B cell (primary cell): ENCODE data around the gene MAP2K5.
A peak's percentile ranks its signal among the peaks of the same experiment; 100 is the strongest.

ENCODE experiments used
- CTCF ChIP-seq: fragments of 200-600 bp; IDR thresholded peaks from one replicate; pipeline ENCODE4 v1.8.0; 2022; ENCODE audit warnings: antibody characterized with exemption, mild to moderate bottlenecking
- EZH2 ChIP-seq: IDR thresholded peaks from 2 replicates; pipeline ENCODE4 v1.6.1; 2012; ENCODE audit warnings: borderline replicate concordance, low read depth, mild to moderate bottlenecking, moderate library complexity, low read length; ENCODE audit not compliant: insufficient read depth, poor library complexity, severe bottlenecking

- TF ChIP-seq EZH2 (peak; percentile 43), CTCF (no peak)
These were observed 281.1 kb downstream of the MAP2K5 start for GRCh38 chr15:67823314-67824196.
